Measurements from ENCODE around the gene MRPL18.

DNA sequence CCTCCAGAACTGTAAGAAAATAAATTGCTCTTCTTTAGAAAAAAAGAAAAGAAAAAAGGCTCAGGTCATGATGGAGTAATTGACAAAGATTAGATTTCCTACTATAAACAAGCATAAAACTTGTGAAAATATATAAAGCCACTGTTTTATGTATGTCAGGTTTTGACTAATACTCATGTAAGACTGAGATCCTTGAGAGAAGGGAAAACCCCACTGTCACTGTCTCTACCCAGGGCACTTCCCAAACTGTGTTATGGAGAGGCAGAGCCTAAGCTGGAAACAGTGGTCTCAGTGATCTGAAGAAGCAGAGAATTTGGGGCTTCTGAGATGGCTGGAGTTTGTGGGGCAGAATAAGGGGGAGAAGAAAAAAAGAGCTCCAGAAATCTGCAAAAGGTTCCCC is 20.8 kb upstream of the MRPL18 start:
- TF ChIP-seq, protein P1, sequence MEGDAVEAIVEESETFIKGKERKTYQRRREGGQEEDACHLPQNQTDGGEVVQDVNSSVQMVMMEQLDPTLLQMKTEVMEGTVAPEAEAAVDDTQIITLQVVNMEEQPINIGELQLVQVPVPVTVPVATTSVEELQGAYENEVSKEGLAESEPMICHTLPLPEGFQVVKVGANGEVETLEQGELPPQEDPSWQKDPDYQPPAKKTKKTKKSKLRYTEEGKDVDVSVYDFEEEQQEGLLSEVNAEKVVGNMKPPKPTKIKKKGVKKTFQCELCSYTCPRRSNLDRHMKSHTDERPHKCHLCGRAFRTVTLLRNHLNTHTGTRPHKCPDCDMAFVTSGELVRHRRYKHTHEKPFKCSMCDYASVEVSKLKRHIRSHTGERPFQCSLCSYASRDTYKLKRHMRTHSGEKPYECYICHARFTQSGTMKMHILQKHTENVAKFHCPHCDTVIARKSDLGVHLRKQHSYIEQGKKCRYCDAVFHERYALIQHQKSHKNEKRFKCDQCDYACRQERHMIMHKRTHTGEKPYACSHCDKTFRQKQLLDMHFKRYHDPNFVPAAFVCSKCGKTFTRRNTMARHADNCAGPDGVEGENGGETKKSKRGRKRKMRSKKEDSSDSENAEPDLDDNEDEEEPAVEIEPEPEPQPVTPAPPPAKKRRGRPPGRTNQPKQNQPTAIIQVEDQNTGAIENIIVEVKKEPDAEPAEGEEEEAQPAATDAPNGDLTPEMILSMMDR (IDR thresholded peaks at IDR 0.05) = no peak
- TF ChIP-seq POLR2A (IDR thresholded peaks at IDR 0.05) = no peak

Measured in body of pancreas (tissue), 4 donors.